Right atrium auricular region (tissue), 2 donors: ENCODE measurements around the gene NRSN2. TPM values are rescaled to one million over a fixed set of nuclear protein-coding genes. Genes with fewer than 3 reads are reported as not detected.
A peak's percentile ranks its signal among the peaks of the same experiment; 100 is the strongest.
"Not testable (repeated sequence)": the region's sequence is repeated elsewhere in the genome, so short reads cannot be mapped to it uniquely, and the experiment has no call there.

Experiments
- DNase-seq: peaks from one replicate; pipeline ENCODE4 v3.0.0-alpha.2; 2019; ENCODE audit warnings: low spot score
- H3K27ac ChIP-seq, 2 donors: fragments of 200-600 bp; sonication (generic); 1 replicate in 1 of 2; 2 replicates in 1 of 2; pipeline ENCODE4 v1.5.1; 2016 to 2019
- H3K27me3 ChIP-seq, 2 donors: fragments of 200-600 bp; sonication (generic); one replicate each; pipeline versions ENCODE4 v1.5.1 to v1.6.0; 2017 to 2019
- H3K36me3 ChIP-seq: fragments of 200-600 bp; sonication (generic); one replicate; pipeline ENCODE4 v1.5.1; 2016
- H3K4me1 ChIP-seq, 2 donors: fragments of 200-600 bp; sonication (generic); one replicate each; pipeline versions ENCODE4 v1.5.1 to v1.6.0; 2017 to 2019
- H3K4me3 ChIP-seq, 2 donors: fragments of 200-600 bp; sonication (generic); 1 replicate in 1 of 2; 2 replicates in 1 of 2; pipeline ENCODE4 v1.5.1; 2017 to 2019; ENCODE audit warnings: mild to moderate bottlenecking in 1 of 2, moderate library complexity in 1 of 2
- H3K9me3 ChIP-seq, 2 donors: fragments of 200-600 bp; sonication (generic); one replicate each; pipeline ENCODE4 v1.5.1; 2019
- CTCF ChIP-seq, 2 donors: fragments of 200-600 bp; sonication (generic); IDR thresholded peaks; one replicate each; pipeline ENCODE4 v1.5.1; 2019; ENCODE audit warnings: antibody characterized with exemption in 2 of 2
- total RNA-seq, 2 donors: library from RNA; depleted of rRNA; stranded (reverse); fragments of >200 nt; gene quantifications; one replicate each; pipeline ENCODE4 v1.1.0, GENCODE V29; 2016

The NRSN2 gene
- total RNA-seq, 2 donors from 2014 or later = 30.6 to 30.7 TPM

GRCh38 chr20:354298-354977, 7.5 kb downstream of the NRSN2 start:
- Histone ChIP-seq H3K9me3 (no peaks in the 10 kb centered on the region), H3K4me1 (peaks cover 0 to 5% of the 10 kb centered on the region in 2 donors), H3K4me3 (no peak overlapping the region), H3K27me3 (no peaks in the 10 kb centered on the region), H3K36me3 (no peaks in the 10 kb centered on the region), H3K27ac (no peak overlapping the region)
- peak; percentile 64 for DNase-seq
- peak; percentile 93 to 95 for TF ChIP-seq CTCF (IDR thresholded peaks at IDR 0.05)

GRCh38 chr20:356154-356553, 9.2 kb downstream of the NRSN2 start:
- not testable (repeated sequence) for H3K4me3 ChIP-seq, H3K4me1 ChIP-seq, H3K27ac ChIP-seq, H3K9me3 ChIP-seq, DNase-seq, H3K36me3 ChIP-seq, H3K27me3 ChIP-seq

- Histone ChIP-seq H3K9me3 (no peaks in the 10 kb centered on the region), H3K4me3 (no peak overlapping the region), H3K4me1 (peaks cover 0 to 5% of the 10 kb centered on the region in 2 donors), H3K27ac (no peak overlapping the region), H3K27me3 (no peaks in the 10 kb centered on the region), H3K36me3 (no peaks in the 10 kb centered on the region)
- TF ChIP-seq CTCF (IDR thresholded peaks at IDR 0.05) = no peak
- no peak for DNase-seq
These were observed 9.8 kb downstream of the NRSN2 start for GRCh38 chr20:356745-357144.

- DNase-seq = no peak
- no peak for TF ChIP-seq CTCF (IDR thresholded peaks at IDR 0.05)
These were observed 12.1 kb downstream of the NRSN2 start for GRCh38 chr20:358891-359555.

GRCh38 chr20:361561-361960, 14.7 kb downstream of the NRSN2 start:
- no peak for TF ChIP-seq CTCF (IDR thresholded peaks at IDR 0.05)
- Histone ChIP-seq H3K4me3 (no peak overlapping the region), H3K4me1 (peaks cover 0 to 6% of the 10 kb centered on the region in 2 donors), H3K36me3 (no peaks in the 10 kb centered on the region), H3K27ac (no peak overlapping the region), H3K9me3 (no peaks in the 10 kb centered on the region), H3K27me3 (no peaks in the 10 kb centered on the region)
- no peak for DNase-seq

More at GRCh38 chr20:358891-359555, 12.1 kb downstream of the NRSN2 start:
- Histone ChIP-seq H3K4me3 (no peak overlapping the region), H3K4me1 (peaks cover 0 to 11% of the 10 kb centered on the region in 2 donors), H3K36me3 (no peaks in the 10 kb centered on the region), H3K27ac (no peak overlapping the region), H3K9me3 (no peaks in the 10 kb centered on the region), H3K27me3 (no peaks in the 10 kb centered on the region)
